ENCODE measurements around the gene TSR1.

- TF ChIP-seq, protein P1, sequence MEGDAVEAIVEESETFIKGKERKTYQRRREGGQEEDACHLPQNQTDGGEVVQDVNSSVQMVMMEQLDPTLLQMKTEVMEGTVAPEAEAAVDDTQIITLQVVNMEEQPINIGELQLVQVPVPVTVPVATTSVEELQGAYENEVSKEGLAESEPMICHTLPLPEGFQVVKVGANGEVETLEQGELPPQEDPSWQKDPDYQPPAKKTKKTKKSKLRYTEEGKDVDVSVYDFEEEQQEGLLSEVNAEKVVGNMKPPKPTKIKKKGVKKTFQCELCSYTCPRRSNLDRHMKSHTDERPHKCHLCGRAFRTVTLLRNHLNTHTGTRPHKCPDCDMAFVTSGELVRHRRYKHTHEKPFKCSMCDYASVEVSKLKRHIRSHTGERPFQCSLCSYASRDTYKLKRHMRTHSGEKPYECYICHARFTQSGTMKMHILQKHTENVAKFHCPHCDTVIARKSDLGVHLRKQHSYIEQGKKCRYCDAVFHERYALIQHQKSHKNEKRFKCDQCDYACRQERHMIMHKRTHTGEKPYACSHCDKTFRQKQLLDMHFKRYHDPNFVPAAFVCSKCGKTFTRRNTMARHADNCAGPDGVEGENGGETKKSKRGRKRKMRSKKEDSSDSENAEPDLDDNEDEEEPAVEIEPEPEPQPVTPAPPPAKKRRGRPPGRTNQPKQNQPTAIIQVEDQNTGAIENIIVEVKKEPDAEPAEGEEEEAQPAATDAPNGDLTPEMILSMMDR (IDR thresholded peaks at IDR 0.05), result no peak
- TF ChIP-seq SIN3A (IDR thresholded peaks at IDR 0.05; ENCODE audit: borderline replicate concordance, low read depth, low read length), result no peak
- no peak for TF ChIP-seq EZH2phosphoT487 (IDR thresholded peaks at IDR 0.05; ENCODE audit: borderline replicate concordance, low read depth)
- TF ChIP-seq RAD21 (IDR thresholded peaks at IDR 0.05; ENCODE audit: low read length), result no peak
These were observed 46.3 kb downstream of the TSR1 start for GRCh38 chr17:2289878-2290478.

Data from SK-N-SH (cell line).